Smooth muscle cell (in vitro differentiated cells): Measurements from ENCODE around the gene ERGIC2. TPM values are rescaled to one million over a fixed set of nuclear protein-coding genes. Genes with fewer than 3 reads are reported as not detected.

Source experiments
- DNase-seq: peaks from one replicate; lab custom pipeline; 2025; ENCODE audit not compliant: unreplicated experiment; lab: John Stamatoyannopoulos, UW
- H2AFZ ChIP-seq: fragments of 200-600 bp; sonication (generic); 2 replicates; pipeline ENCODE4 v1.6.0; 2016; ENCODE audit warnings: antibody characterized with exemption, low read depth, mild to moderate bottlenecking
- H3F3A ChIP-seq: fragments of 200-600 bp; sonication (generic); 2 replicates; pipeline ENCODE4 v1.6.0; 2017; ENCODE audit warnings: antibody characterized with exemption, low read depth
- H3K27ac ChIP-seq: fragments of 200-600 bp; sonication (generic); 2 replicates; pipeline ENCODE4 v1.5.1; 2016; ENCODE audit warnings: low read depth, mild to moderate bottlenecking
- H3K27me3 ChIP-seq: fragments of 200-600 bp; sonication (generic); 2 replicates; pipeline ENCODE4 v1.6.1; 2016; ENCODE audit warnings: low read depth, mild to moderate bottlenecking
- H3K36me3 ChIP-seq: fragments of 200-600 bp; sonication (generic); 2 replicates; pipeline ENCODE4 v1.5.1; 2016; ENCODE audit warnings: low read depth
- H3K4me1 ChIP-seq: fragments of 200-600 bp; sonication (generic); 2 replicates; pipeline ENCODE4 v1.5.1; 2016; ENCODE audit warnings: low read depth
- H3K4me2 ChIP-seq: fragments of 200-600 bp; sonication (generic); 2 replicates; pipeline ENCODE4 v1.6.0; 2016; ENCODE audit warnings: mild to moderate bottlenecking
- H3K4me3 ChIP-seq: fragments of 200-600 bp; sonication (generic); 2 replicates; pipeline ENCODE4 v1.5.1; 2016; ENCODE audit warnings: mild to moderate bottlenecking
- H3K79me2 ChIP-seq: fragments of 200-600 bp; sonication (generic); 2 replicates; pipeline ENCODE4 v1.6.0; 2016; ENCODE audit warnings: low read depth, mild to moderate bottlenecking
- H3K9ac ChIP-seq: fragments of 200-600 bp; sonication (generic); 2 replicates; pipeline ENCODE4 v1.6.0; 2016; ENCODE audit warnings: low read depth
- H3K9me3 ChIP-seq: fragments of 200-600 bp; sonication (generic); replicated peaks from 2 replicates; pipeline ENCODE4 v1.5.1; 2016; ENCODE audit warnings: low read depth
- H4K20me1 ChIP-seq: fragments of 200-600 bp; sonication (generic); 2 replicates; pipeline ENCODE4 v1.6.0; 2016; ENCODE audit warnings: low read depth
- WGBS: methylation state at CpG from one replicate; pipeline ENCODE4 v1.1.7; 2016; ENCODE audit warnings: low lambda C conversion rate; 5-methylcytosine and 5-hydroxymethylcytosine counted together
- polyA plus RNA-seq: library from polyadenylated mRNA; unstranded; fragments of >200 nt; fragmentation: Nextera tagmentation; extraction: Ambion mirVana; gene quantifications from 2 replicates; pipeline ENCODE4 v1.2.1, GENCODE V29; 2016
- total RNA-seq: library from RNA; depleted of rRNA; stranded (reverse); fragments of >200 nt; gene quantifications from 2 replicates; pipeline ENCODE4 v1.2.3, GENCODE V29; 2014
- TF ChIP-seq, protein P1 (sequence below): fragments of 200-600 bp; sonication (generic); IDR thresholded peaks from 2 replicates; pipeline ENCODE4 v1.5.1; 2017; ENCODE audit warnings: borderline replicate concordance, mild to moderate bottlenecking, antibody characterized with exemption; ENCODE audit not compliant: insufficient read depth, poor library complexity, severe bottlenecking

ERGIC2 gene
- total and polyA plus RNA-seq, 2 experiments from 2014 or later, result 121 to 139 TPM

DNA sequence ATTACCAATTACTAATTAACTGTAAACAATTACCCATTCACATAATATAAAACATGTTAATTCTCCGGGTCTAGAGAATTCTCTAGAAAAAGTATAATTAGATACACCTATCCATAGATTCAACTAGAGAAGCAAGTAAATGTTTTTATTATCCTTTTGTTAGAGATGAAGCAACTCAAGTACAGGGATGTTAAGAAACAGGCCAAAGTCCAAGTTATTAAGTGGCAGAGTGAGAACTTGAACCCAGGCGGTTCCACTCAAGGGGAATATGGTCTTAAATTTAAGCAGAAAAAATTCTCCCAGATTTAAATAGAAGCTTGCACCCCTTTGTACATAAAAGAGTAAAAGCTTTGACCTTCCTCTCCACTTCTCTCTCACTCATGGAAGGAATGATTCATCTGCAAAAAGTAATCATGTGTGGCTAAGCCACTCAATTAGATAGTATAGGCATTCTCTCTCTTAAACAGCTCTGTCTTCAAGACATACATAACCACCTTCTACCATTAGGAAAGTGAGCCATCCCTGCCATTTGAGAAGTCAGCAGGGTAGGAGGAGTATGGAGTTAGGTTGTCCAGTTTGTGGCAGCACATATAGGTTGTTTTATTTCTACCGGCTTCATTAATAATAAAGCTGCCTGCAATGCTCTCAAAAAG is 34.1 kb downstream of the ERGIC2 start:
- 98% methylated on average over 3 of the region's 3 CpGs for WGBS

DNA sequence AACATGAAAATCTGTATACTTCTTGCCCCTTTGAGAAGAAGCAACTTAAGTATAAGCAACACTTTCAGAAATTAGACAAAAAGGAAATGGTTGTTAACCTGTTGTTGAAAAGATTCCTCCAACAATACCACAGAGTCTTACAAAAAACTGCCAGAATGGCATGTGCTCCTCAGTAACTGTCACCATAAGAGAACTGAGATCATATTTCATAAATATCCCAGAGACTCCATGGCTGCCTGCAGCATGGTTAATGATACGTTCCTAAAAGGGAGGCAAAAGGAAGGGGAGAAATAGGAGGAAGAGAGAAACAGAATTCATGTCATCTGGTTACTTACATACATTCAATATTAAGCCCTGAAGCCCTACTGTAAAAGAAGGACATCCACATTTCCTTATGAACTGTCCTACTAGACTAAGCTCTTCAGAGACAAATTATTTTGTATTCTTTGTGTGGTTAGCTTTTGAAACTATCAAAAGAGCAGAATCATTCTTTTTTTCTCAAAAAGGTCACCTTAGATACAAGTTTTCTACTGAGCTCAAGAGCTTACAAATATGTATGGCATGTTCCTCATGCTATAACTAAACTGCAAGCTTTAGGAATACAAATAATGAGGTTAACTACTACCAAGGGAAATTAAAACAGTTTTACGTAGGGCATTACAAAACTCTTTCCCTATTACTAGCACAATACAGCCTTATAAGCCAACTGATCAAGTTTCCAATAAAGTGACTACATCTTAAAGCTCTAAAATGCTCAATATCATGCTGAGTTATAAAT is 37.8 kb downstream of the ERGIC2 start:
- Histone ChIP-seq H3F3A (no peaks in the 10 kb centered on the region), H4K20me1 (no peaks in the 10 kb centered on the region), H3K27me3 (no peaks in the 10 kb centered on the region), H3K9me3 (no peaks in the 10 kb centered on the region), H3K79me2 (no peaks in the 10 kb centered on the region), H3K36me3 (peaks cover 9% of the 10 kb centered on the region), H3K4me1 (no peaks in the 10 kb centered on the region), H3K4me3 (no peak overlapping the region), H2AFZ (no peak overlapping the region), H3K27ac (no peak overlapping the region), H3K4me2 (no peak overlapping the region), H3K9ac (no peak overlapping the region)
- no peak for DNase-seq
- TF ChIP-seq, protein P1, sequence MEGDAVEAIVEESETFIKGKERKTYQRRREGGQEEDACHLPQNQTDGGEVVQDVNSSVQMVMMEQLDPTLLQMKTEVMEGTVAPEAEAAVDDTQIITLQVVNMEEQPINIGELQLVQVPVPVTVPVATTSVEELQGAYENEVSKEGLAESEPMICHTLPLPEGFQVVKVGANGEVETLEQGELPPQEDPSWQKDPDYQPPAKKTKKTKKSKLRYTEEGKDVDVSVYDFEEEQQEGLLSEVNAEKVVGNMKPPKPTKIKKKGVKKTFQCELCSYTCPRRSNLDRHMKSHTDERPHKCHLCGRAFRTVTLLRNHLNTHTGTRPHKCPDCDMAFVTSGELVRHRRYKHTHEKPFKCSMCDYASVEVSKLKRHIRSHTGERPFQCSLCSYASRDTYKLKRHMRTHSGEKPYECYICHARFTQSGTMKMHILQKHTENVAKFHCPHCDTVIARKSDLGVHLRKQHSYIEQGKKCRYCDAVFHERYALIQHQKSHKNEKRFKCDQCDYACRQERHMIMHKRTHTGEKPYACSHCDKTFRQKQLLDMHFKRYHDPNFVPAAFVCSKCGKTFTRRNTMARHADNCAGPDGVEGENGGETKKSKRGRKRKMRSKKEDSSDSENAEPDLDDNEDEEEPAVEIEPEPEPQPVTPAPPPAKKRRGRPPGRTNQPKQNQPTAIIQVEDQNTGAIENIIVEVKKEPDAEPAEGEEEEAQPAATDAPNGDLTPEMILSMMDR, result no peak
- 94% methylated on average over 2 of the region's 2 CpGs for WGBS

More for the DNA sequence above, 34.1 kb downstream of the ERGIC2 start:
- H3K9ac ChIP-seq, result no peak overlapping the region
- H3K27me3 ChIP-seq, result no peaks in the 10 kb centered on the region
- H3K9me3 ChIP-seq, result no peaks in the 10 kb centered on the region
- TF ChIP-seq, protein P1, result no peak
- no peaks in the 10 kb centered on the region for H4K20me1 ChIP-seq
- no peak overlapping the region for H3K4me2 ChIP-seq
- no peak overlapping the region for H3K4me3 ChIP-seq
- H2AFZ ChIP-seq, result no peak overlapping the region
- no peak overlapping the region for H3K27ac ChIP-seq
- no peaks in the 10 kb centered on the region for H3F3A ChIP-seq
- no peaks in the 10 kb centered on the region for H3K79me2 ChIP-seq
- no peaks in the 10 kb centered on the region for H3K36me3 ChIP-seq
- H3K4me1 ChIP-seq, result no peaks in the 10 kb centered on the region
- no peak for DNase-seq

DNA sequence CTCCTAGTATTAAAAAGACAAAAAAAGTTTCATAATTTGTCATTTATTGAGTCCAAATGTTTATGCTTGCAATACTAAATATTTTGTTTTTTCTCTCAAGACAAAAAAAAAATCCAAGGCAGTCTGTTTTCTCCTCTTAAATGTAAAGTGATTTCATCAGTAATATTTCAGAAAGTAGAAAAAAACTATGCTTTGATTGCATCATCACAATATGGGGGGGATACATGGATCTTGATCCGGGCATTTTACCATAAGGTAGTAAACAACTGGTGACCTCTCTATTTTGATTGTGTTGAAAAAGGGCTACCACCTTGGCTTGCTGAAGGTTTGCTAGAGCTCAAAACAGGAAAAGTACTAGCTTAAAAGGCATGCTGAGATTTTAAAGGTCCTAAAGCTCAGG is 43.6 kb downstream of the ERGIC2 start:
- Histone ChIP-seq H3K9me3 (no peaks in the 10 kb centered on the region), H2AFZ (no peak overlapping the region), H3K4me1 (no peaks in the 10 kb centered on the region), H4K20me1 (no peaks in the 10 kb centered on the region), H3K36me3 (peaks cover 9% of the 10 kb centered on the region), H3K79me2 (no peaks in the 10 kb centered on the region), H3K9ac (no peak overlapping the region), H3F3A (no peaks in the 10 kb centered on the region), H3K4me2 (no peak overlapping the region), H3K4me3 (no peak overlapping the region), H3K27me3 (no peaks in the 10 kb centered on the region), H3K27ac (no peak overlapping the region)
- DNase-seq, result no peak
- 95% methylated on average over 1 of the region's 1 CpG for WGBS
- TF ChIP-seq, protein P1, result no peak
